Measurements from ENCODE around the gene ELOVL6. TPM values are rescaled to one million over a fixed set of nuclear protein-coding genes. Genes with fewer than 3 reads are reported as not detected.

ELOVL6 gene
- total and polyA plus RNA-seq, 8 donors: 3.2 to 27.9 (median 4.4) TPM

DNA sequence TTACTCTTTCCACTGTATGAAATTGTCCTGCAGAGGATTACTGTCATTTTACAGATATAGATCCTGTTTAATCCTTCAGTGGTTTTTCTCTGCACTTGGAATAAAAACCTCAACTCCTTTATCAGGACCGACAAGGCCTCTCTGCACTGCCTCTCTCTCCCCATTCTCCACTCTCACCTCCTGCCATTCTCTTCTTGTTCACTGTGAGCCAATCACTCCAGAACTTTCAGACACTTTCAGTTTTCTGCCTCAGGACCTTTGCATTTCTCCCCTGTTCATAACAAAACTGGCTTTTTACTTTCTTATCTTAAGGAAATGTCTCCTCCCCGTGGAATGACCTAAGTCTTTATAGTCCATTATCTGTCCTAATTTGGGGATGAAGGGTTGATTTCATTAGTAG is 137.3 kb downstream of the ELOVL6 start:
- no peaks in the 10 kb centered on the region for H3K9me3 ChIP-seq
- no peak overlapping the region for H3K4me3 ChIP-seq
- 59 to 66% (median 62%) methylated on average over 2 of the region's 2 CpGs for WGBS, 5 donors
- no peaks in the 10 kb centered on the region for H3K27me3 ChIP-seq
- peaks cover 3 to 15% (median 9%) of the 10 kb centered on the region in 4 donors for H3K4me1 ChIP-seq
- peak overlapping the region in 3 of 5 donors; percentile 40 to 67 (median 63) for H3K27ac ChIP-seq
- intact Hi-C loops (cut with DNase I; ENCODE audit: low total_unique reads): no loop called here
- no peak for DNase-seq
- TF ChIP-seq, protein P1, sequence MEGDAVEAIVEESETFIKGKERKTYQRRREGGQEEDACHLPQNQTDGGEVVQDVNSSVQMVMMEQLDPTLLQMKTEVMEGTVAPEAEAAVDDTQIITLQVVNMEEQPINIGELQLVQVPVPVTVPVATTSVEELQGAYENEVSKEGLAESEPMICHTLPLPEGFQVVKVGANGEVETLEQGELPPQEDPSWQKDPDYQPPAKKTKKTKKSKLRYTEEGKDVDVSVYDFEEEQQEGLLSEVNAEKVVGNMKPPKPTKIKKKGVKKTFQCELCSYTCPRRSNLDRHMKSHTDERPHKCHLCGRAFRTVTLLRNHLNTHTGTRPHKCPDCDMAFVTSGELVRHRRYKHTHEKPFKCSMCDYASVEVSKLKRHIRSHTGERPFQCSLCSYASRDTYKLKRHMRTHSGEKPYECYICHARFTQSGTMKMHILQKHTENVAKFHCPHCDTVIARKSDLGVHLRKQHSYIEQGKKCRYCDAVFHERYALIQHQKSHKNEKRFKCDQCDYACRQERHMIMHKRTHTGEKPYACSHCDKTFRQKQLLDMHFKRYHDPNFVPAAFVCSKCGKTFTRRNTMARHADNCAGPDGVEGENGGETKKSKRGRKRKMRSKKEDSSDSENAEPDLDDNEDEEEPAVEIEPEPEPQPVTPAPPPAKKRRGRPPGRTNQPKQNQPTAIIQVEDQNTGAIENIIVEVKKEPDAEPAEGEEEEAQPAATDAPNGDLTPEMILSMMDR (IDR thresholded peaks at IDR 0.05): no peak
- TF ChIP-seq POLR2A (IDR thresholded peaks at IDR 0.05) (no peak), POLR2AphosphoS5 (IDR thresholded peaks at IDR 0.05) (no peak), EP300 (IDR thresholded peaks at IDR 0.05) (no peak)
- H3K36me3 ChIP-seq: no peaks in the 10 kb centered on the region

DNA sequence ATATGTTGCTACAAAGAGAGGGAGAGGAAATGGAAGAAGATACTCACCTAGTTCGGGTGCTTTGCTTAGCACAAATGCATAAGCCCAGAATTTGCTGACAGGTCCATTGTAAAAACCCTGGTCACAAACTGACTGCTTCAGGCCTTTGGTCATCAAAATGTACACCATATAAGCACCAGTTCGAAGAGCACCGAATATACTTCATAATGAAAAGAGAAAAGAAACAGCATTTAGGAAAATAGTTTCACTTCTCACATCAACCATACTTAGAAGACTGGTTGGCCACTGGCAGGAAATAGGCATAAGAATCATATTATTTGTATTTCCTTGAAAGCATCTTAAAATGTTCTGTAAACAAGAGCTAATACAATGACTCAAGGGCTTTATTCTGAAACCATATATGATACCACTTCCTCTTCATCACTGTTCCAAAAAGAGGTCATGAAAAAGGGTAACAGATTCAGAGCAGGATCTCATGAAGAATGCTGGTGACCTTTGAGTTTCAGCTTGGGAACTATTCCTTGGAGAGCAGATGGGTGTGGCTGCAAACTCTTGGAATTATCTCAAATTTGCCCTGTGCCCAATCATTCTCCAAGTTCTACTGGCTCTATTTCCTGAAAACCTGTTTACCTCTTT is 138.7 kb downstream of the ELOVL6 start:
- peaks cover 3 to 15% (median 9%) of the 10 kb centered on the region in 4 donors for H3K4me1 ChIP-seq
- no peak overlapping the region for H3K4me3 ChIP-seq
- DNase-seq: peak in 1 of 2 donors; percentile 44
- intact Hi-C loops (cut with DNase I; ENCODE audit: low total_unique reads): no loop called here
- peak overlapping the region; percentile 5 to 67 (median 63) for H3K27ac ChIP-seq
- 63 to 70% (median 69%) methylated on average over 3 of the region's 3 CpGs for WGBS, 5 donors
- H3K9me3 ChIP-seq: no peaks in the 10 kb centered on the region
- TF ChIP-seq, protein P1 (IDR thresholded peaks at IDR 0.05): no peak
- TF ChIP-seq POLR2AphosphoS5 (IDR thresholded peaks at IDR 0.05) (peak in 1 of 3 donors; percentile 45), POLR2A (IDR thresholded peaks at IDR 0.05) (no peak)
- H3K27me3 ChIP-seq: no peaks in the 10 kb centered on the region
- no peaks in the 10 kb centered on the region for H3K36me3 ChIP-seq

DNA sequence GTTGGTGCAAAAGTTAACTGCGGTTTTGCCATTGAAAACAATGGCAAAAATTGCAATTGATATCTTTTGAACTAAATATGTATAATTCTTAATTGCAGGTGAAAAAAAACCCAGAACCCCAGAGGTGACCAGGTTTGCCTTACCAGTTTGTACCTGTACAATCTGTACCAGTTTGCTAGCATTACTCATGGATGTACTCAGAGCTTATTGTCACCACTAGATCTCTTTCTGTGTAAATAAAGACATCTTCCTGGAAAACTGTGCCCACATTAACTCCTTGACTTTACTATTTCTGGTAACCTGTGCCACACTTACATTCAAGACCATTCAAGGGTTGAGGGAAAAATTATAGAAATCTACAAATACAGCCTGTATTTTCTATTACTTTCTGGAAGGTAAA is 139.7 kb downstream of the ELOVL6 start:
- WGBS, 5 donors: 84 to 100% (median 93%) methylated on average over 1 of the region's 1 CpG
- H3K27me3 ChIP-seq: no peaks in the 10 kb centered on the region
- H3K4me3 ChIP-seq: no peak overlapping the region

DNA sequence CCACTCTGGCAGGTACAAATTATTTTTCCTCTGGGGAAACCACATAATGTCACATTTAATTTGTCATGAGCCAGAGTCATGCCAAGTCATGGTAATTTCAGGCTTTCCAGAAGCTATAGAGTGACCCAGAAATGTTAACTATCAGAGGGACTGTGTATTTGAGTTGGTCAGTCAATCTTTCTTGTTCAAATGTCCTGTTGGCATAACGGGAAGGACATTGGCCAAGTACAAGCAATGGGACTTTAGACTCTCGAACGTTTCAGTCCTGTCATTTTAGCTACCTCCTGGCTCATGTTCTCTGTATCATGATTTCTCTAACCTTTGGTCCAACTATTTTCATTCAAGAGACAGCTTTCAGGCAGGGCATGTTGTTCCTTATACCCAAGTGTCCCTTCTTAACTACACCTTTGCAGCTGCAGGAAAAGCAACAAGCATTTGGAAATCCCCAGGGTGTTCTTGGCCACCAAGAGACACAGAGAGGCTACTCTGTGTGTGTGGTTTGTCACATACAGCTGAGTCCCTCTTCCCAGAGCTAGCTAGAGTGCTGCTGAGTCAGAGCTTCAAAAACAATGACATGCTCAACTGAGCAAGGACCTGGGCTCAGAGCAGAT is 143.2 kb downstream of the ELOVL6 start:
- TF ChIP-seq POLR2A (IDR thresholded peaks at IDR 0.05): no peak
- TF ChIP-seq POLR2AphosphoS5 (IDR thresholded peaks at IDR 0.05): no peak
- TF ChIP-seq EP300 (IDR thresholded peaks at IDR 0.05): no peak
- H3K4me1 ChIP-seq: peaks cover under 1 to 8% (median 2%) of the 10 kb centered on the region in 4 donors
- H3K27me3 ChIP-seq: no peaks in the 10 kb centered on the region
- H3K36me3 ChIP-seq: peaks cover 0 to 12% (median 4%) of the 10 kb centered on the region in 4 donors
- 42 to 54% (median 44%) methylated on average over 3 of the region's 3 CpGs for WGBS, 5 donors
- H3K27ac ChIP-seq: peak overlapping the region in 1 of 5 donors; percentile 32
- intact Hi-C loops (cut with DNase I; ENCODE audit: low total_unique reads): no loop called here
- no peaks in the 10 kb centered on the region for H3K9me3 ChIP-seq
- no peak overlapping the region for H3K4me3 ChIP-seq
- peak in 1 of 2 donors; percentile 12 for DNase-seq

More for the DNA sequence above, 139.7 kb downstream of the ELOVL6 start:
- Histone ChIP-seq H3K36me3 (no peaks in the 10 kb centered on the region), H3K27ac (peak overlapping the region in 2 of 5 donors; percentile 63 to 67), H3K4me1 (peaks cover 3 to 15% (median 9%) of the 10 kb centered on the region in 4 donors), H3K9me3 (no peaks in the 10 kb centered on the region)
- TF ChIP-seq POLR2AphosphoS5 (IDR thresholded peaks at IDR 0.05): peak in 1 of 3 donors; percentile 18
- TF ChIP-seq, protein P1 (IDR thresholded peaks at IDR 0.05): no peak
- no peak for DNase-seq
- intact Hi-C loops (cut with DNase I; ENCODE audit: low total_unique reads): no loop called here

Data from stomach (tissue), 9 donors.